Adipocyte (in vitro differentiated cells): ENCODE data around the gene RNU6-7.

Experiments used
- DNase-seq: peaks from one replicate; pipeline ENCODE4 v3.0.0-alpha.2; 2015; ENCODE audit warnings: low read depth
- H3K27me3 ChIP-seq: replicated peaks from 2 replicates; pipeline ENCODE4 v1.7.0; 2013; ENCODE audit warnings: mild to moderate bottlenecking, low read length, moderate library complexity; ENCODE audit not compliant: control insufficient read depth, insufficient read depth
- H3K36me3 ChIP-seq: 2 replicates; pipeline ENCODE4 v1.7.0; 2013; ENCODE audit warnings: low read length, mild to moderate bottlenecking, moderate library complexity; ENCODE audit not compliant: control insufficient read depth, insufficient read depth, severe bottlenecking
- H3K4me1 ChIP-seq: 2 replicates; pipeline ENCODE4 v1.7.0; 2013; ENCODE audit warnings: mild to moderate bottlenecking, low read length, moderate library complexity; ENCODE audit not compliant: control insufficient read depth, insufficient read depth
- H3K4me3 ChIP-seq: 2 replicates; pipeline ENCODE4 v1.7.0; 2013; ENCODE audit warnings: mild to moderate bottlenecking, low read length, moderate library complexity
- H3K9ac ChIP-seq: 2 replicates; pipeline ENCODE4 v1.7.0; 2013; ENCODE audit warnings: mild to moderate bottlenecking, low read length, moderate library complexity
- H3K9me3 ChIP-seq: 2 replicates; pipeline ENCODE4 v1.7.0; 2013; ENCODE audit warnings: mild to moderate bottlenecking, low read length, moderate library complexity; ENCODE audit not compliant: control insufficient read depth

The RNU6-7 gene

DNA sequence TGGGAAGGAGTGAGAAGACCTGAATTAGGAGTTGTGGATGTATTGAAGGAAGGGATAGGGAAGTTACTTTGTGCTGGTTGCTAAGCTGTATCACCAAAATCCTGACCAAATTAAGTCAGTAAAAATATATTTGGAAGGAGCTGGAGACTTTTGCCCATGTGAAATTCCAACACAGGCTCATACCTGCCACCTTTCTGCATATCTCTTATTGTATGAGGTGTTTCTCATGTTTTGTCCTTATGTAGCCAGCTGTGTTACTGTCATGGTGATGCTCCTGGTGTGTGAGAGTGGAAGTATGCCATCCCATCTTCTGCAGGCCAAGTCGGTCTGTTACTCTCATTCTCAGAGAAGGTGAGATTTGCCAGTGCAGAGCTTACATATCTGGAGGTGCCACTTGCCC, 30.6 kb downstream of the RNU6-7 start:
- no peak for DNase-seq
- Histone ChIP-seq H3K4me1 (peaks cover 23% of the 10 kb centered on the region), H3K27me3 (no peaks in the 10 kb centered on the region), H3K4me3 (no peak overlapping the region), H3K36me3 (no peaks in the 10 kb centered on the region), H3K9me3 (no peaks in the 10 kb centered on the region), H3K9ac (no peak overlapping the region)

DNA sequence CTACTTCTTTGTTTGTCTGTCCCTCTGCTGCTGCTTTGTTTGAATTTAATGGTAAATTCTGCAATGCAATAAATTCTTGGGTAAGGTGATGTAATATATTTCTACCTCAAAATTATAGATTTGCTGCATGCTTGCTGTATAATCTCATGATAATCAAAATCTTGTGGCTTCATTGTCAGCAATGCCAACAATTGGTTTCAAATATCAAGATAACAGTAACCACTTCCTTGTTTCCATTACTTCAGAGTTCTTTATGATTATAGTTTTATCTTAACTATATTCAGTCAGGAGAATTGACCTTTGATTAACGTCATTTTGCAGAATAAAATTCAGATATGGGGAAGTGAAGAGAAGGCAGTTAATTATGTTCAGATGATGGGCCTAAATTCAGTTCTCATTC, 31.4 kb downstream of the RNU6-7 start:
- no peak overlapping the region for H3K4me3 ChIP-seq
- peaks cover 23% of the 10 kb centered on the region for H3K4me1 ChIP-seq
- H3K9ac ChIP-seq = no peak overlapping the region
- no peaks in the 10 kb centered on the region for H3K36me3 ChIP-seq
- H3K9me3 ChIP-seq = no peaks in the 10 kb centered on the region
- H3K27me3 ChIP-seq = no peaks in the 10 kb centered on the region
- no peak for DNase-seq

DNA sequence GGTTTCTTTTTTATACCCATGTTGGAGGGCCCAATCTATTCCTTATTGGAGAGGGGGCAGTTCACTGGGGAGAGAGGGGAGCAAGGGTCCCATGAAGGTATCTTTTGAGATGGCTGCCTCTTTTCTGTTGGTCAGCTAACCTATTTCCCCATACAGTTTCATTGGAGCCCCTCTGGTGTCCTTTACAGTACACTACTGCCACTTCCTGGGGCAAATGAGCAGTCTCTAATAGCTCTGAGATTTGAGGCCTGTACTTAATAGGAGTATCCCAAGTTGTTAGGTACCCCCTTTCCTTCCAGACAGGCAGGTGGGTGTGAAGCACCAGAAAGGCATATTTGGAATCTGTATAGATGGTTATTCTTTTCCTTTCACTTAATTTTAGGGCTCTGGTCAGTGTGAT, 42.6 kb downstream of the RNU6-7 start:
- no peak overlapping the region for H3K4me3 ChIP-seq
- no peaks in the 10 kb centered on the region for H3K4me1 ChIP-seq
- no peak for DNase-seq
- H3K27me3 ChIP-seq = no peaks in the 10 kb centered on the region
- no peaks in the 10 kb centered on the region for H3K9me3 ChIP-seq
- H3K36me3 ChIP-seq = no peaks in the 10 kb centered on the region
- H3K9ac ChIP-seq = no peak overlapping the region

DNA sequence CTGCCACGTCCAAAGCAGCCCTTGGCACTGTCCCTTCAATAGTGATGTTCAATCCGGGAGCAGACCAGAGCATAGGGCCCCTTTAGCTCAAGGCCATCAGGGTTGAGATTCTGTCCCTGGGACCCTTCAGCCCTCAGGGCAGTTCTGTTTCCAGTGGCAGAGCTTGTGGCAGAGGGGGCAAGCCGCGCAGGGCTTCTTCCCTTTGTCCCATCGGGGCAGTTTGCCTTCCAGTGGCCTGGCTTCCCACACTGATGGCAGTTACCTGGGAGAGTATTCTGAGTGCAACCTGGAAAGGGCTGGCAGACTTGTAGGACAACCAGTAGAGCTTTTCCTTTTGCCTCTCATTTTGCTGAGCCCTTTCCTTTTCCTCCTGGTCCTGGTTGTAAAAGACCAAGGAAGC, 44.9 kb downstream of the RNU6-7 start:
- Histone ChIP-seq H3K27me3 (no peaks in the 10 kb centered on the region), H3K36me3 (no peaks in the 10 kb centered on the region)

DNA sequence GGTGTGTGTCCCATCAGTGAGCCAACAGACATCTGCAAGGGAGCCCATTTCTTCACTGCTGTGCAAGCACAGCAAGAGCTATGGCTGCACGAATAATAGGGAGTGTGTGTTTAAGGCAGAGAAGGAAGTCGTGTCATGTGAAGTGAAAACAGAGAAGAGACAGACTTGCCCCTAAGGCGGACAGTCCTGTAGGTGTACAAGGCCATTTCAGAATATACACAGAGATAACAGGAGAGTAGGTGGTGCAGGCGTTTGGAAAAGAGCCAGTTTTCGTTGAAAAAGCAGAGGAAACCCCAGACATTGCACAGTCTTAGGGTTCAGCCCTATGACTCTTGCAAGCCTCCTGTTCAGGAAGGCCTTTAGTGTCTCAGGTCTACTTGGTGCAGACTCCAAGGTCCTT, 47.5 kb downstream of the RNU6-7 start:
- no peak for DNase-seq
- Histone ChIP-seq H3K9ac (no peak overlapping the region), H3K36me3 (no peaks in the 10 kb centered on the region), H3K27me3 (no peaks in the 10 kb centered on the region), H3K9me3 (no peaks in the 10 kb centered on the region), H3K4me1 (no peaks in the 10 kb centered on the region), H3K4me3 (no peak overlapping the region)

More for the DNA sequence above, 44.9 kb downstream of the RNU6-7 start:
- Histone ChIP-seq H3K9ac (no peak overlapping the region), H3K4me3 (no peak overlapping the region), H3K4me1 (no peaks in the 10 kb centered on the region), H3K9me3 (no peaks in the 10 kb centered on the region)
- DNase-seq = no peak

DNA sequence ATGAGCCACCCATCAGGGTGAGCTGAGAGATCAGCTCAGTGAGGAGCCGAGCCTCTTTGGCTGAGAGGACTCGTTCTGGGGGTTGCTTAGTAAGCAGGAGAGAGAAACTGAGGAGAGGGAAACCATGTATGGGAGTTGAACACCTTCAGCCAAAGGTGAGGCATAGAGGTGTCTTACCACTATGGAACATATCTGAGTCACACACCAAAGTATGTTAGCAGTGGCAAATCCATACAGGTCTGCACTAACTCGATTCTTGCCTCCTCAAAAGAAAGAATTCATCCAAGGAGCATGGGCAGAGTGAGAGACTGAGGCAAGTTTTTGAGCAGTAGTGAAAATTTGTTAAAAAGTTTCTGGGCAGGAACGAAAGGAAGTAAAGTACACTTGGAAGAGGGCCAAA, 47.9 kb downstream of the RNU6-7 start:
- H3K9me3 ChIP-seq = no peaks in the 10 kb centered on the region
- DNase-seq = no peak
- no peaks in the 10 kb centered on the region for H3K4me1 ChIP-seq
- H3K4me3 ChIP-seq = no peak overlapping the region
- H3K27me3 ChIP-seq = no peaks in the 10 kb centered on the region
- H3K9ac ChIP-seq = no peak overlapping the region
- H3K36me3 ChIP-seq = no peaks in the 10 kb centered on the region

DNA sequence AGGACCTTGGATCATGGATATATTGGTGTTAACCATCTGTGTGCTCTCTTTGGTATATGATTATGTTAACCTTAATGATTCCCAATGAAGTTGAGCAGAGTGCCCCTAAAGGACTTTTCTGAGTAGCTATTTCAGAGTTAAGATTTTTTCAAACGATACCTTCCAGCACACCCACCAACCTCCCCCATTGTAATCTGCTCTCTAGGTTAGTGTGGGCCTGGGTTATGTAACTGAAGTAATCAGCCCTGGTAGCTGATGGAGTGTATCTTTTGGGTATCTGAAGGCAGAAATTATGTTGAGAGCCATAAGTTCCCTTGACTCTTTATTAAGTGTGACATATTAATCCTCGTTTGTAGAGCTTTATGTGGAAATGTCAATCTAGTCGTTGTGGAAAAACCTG, 48.8 kb downstream of the RNU6-7 start:
- H3K27me3 ChIP-seq = no peaks in the 10 kb centered on the region
- no peaks in the 10 kb centered on the region for H3K36me3 ChIP-seq
- H3K9ac ChIP-seq = no peak overlapping the region
- peaks cover 8% of the 10 kb centered on the region for H3K4me1 ChIP-seq
- DNase-seq = no peak
- H3K4me3 ChIP-seq = no peak overlapping the region
- H3K9me3 ChIP-seq = no peaks in the 10 kb centered on the region

DNA sequence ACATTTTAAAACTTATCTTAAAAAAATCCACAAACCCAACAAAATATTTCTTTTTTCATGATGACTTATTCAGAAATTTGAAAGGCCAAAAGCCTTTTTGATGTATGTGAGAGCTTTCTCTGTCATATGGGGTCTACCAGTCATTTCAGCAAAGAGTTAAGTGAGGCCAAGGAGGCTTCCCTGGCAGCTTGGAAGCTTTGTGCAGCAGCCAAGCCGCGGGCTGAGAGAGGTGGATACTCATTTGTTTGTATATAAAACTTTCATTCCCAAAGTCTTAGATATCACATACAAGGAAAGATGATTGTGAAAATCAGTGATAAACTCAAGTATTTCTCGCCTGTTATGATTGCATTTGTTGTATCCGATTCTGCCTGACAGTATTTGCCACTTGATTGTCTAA, 49.7 kb downstream of the RNU6-7 start:
- Histone ChIP-seq H3K9ac (no peak overlapping the region), H3K4me1 (peaks cover 13% of the 10 kb centered on the region), H3K27me3 (no peaks in the 10 kb centered on the region), H3K9me3 (no peaks in the 10 kb centered on the region), H3K4me3 (no peak overlapping the region), H3K36me3 (no peaks in the 10 kb centered on the region)
- no peak for DNase-seq
